H1 (cell line): ENCODE results near the gene SHC1. TPM values are rescaled to one million over a fixed set of nuclear protein-coding genes. Genes with fewer than 3 reads are reported as not detected.

Source experiments
- polyA plus RNA-seq, 7 experiments: library from polyadenylated mRNA; depleted of rRNA in 3 of 7; stranded (reverse) in 5 of 7; unstranded in 2 of 7; fragments of >200 nt in 5 of 7; fragments of 200-250 nt in 2 of 7; gene quantifications; 1 replicate in 5 of 7; 2 replicates in 1 of 7; 4 replicates in 1 of 7; pipeline versions ENCODE4 v1.2.1 to v1.2.3, GENCODE V29; 2011 to 2013; ENCODE audit warnings: missing spikeins in 2 of 7, mixed read lengths in 2 of 7
- total RNA-seq: library from RNA; stranded (reverse); fragmentation: NEBNext Ultra II Directional; extraction: Animal tissue kit (Norgen Biotek cat#: 25700); gene quantifications from 2 replicates; pipeline ENCODE4 v1.2.1, GENCODE V29; 2021
- TF ChIP-seq, protein P1 (sequence below): IDR thresholded peaks from 2 replicates; pipeline ENCODE4 v1.6.1; 2012; ENCODE audit warnings: inconsistent platforms

SHC1 gene
- total and polyA plus RNA-seq, 2 of the 8 experiments (the other 6 are each of a cell fraction or from before 2014, with no cell fraction given) = 177 to 212 TPM

DNA sequence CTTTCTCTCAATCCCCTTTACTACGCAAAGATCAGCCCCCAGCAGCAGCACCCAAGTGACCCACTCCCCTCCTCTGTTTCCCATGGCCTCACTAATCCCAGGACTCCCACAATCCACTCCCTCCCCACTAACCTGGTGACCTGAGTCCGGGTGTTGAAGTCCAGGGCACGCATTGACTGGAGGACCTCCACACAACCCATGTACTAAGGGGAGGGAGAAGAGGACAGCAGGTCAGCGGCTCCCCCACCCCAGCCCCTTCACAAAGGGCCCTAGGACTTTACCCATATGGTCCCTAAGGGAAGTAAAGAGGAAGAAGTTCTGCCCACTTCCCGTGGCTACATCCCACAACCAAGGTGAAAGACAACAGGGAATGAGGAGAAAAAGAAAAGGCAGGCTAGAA is 1.3 kb downstream of the SHC1 start (continued):
- TF ChIP-seq, protein P1, sequence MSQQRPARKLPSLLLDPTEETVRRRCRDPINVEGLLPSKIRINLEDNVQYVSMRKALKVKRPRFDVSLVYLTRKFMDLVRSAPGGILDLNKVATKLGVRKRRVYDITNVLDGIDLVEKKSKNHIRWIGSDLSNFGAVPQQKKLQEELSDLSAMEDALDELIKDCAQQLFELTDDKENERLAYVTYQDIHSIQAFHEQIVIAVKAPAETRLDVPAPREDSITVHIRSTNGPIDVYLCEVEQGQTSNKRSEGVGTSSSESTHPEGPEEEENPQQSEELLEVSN = no peak
